HepG2 (cell line): ENCODE results near the gene VPS18. TPM values are rescaled to one million over a fixed set of nuclear protein-coding genes. Genes with fewer than 3 reads are reported as not detected.
A peak's percentile ranks its signal among the peaks of the same experiment; 100 is the strongest.

Source experiments
- ATF5 ChIP-seq: sonication (generic); formaldehyde crosslinking; IDR thresholded peaks from 2 replicates; pipeline ENCODE4 v1.4.0; 2020; ENCODE audit warnings: mild to moderate bottlenecking, low read depth, missing genetic modification reagents
- CCAR2 ChIP-seq: fragments of 200-400 bp; formaldehyde crosslinking; optimal IDR thresholded peaks from 2 replicates; pipeline ENCODE3; 2018; ENCODE audit warnings: low read depth, mild to moderate bottlenecking, low read length, moderate library complexity
- DR1 ChIP-seq: sonication (generic); formaldehyde crosslinking; IDR thresholded peaks from 2 replicates; pipeline ENCODE4 v1.8.0; 2021; ENCODE audit warnings: mild to moderate bottlenecking, missing genetic modification reagents, inconsistent platforms
- HMG20B ChIP-seq: conservative IDR thresholded peaks from 2 replicates; pipeline ENCODE4 v1.6.1; 2016; ENCODE audit warnings: missing genetic modification reagents, missing compliant biosample characterization
- IKZF4 ChIP-seq: sonication (generic); formaldehyde crosslinking; IDR thresholded peaks from 2 replicates; pipeline ENCODE4 v1.5.1; 2020; ENCODE audit warnings: borderline replicate concordance, mild to moderate bottlenecking, low read depth, missing genetic modification reagents; ENCODE audit errors: not compliant biosample characterization
- KMT2B ChIP-seq: IDR thresholded peaks from 2 replicates; pipeline ENCODE4 v1.6.1; 2016; ENCODE audit warnings: missing genetic modification reagents, missing compliant biosample characterization
- LCORL ChIP-seq, 2 experiments: fragments of 450-650 bp in 1 of 2; sonication (generic) in 1 of 2; formaldehyde crosslinking in 1 of 2; IDR thresholded peaks; 2 replicates each; pipeline versions ENCODE4 v1.5.0 to v1.6.1; 2017 to 2020; ENCODE audit warnings: antibody characterized with exemption in 1 of 2, missing genetic modification reagents in 1 of 2
- MEIS1 ChIP-seq: sonication (generic); formaldehyde crosslinking; IDR thresholded peaks from 2 replicates; pipeline ENCODE4 v1.9.0; 2021; ENCODE audit warnings: mild to moderate bottlenecking, missing genetic modification reagents, moderate library complexity, borderline replicate concordance
- MZF1 ChIP-seq: sonication (generic); formaldehyde crosslinking; IDR thresholded peaks from 2 replicates; pipeline ENCODE4 v1.8.1; 2023; ENCODE audit warnings: mild to moderate bottlenecking, missing genetic modification reagents, borderline replicate concordance
- PRPF4 ChIP-seq: fragments of 200-400 bp; formaldehyde crosslinking; IDR thresholded peaks from 2 replicates; pipeline ENCODE4 v1.6.1; 2016; ENCODE audit warnings: low read length, low read depth; ENCODE audit not compliant: poor library complexity, severe bottlenecking
- SMYD3 ChIP-seq: sonication (generic); formaldehyde crosslinking; IDR thresholded peaks from 2 replicates; pipeline ENCODE4 v1.8.1; 2023; ENCODE audit warnings: mild to moderate bottlenecking, missing genetic modification reagents
- SPEN ChIP-seq: sonication (generic); formaldehyde crosslinking; IDR thresholded peaks from 2 replicates; pipeline ENCODE4 v1.5.1; 2020; ENCODE audit warnings: low read depth, mild to moderate bottlenecking, missing genetic modification reagents
- TFAP4 ChIP-seq: sonication (generic); IDR thresholded peaks from 2 replicates; pipeline ENCODE4 v1.6.1; 2016; ENCODE audit warnings: low read depth, borderline replicate concordance
- TFDP1 ChIP-seq: IDR thresholded peaks from 2 replicates; pipeline ENCODE4 v1.6.1; 2016; ENCODE audit warnings: missing compliant biosample characterization, missing genetic modification reagents, borderline replicate concordance
- ZBTB1 ChIP-seq: sonication (generic); formaldehyde crosslinking; IDR thresholded peaks from 2 replicates; pipeline ENCODE4 v1.4.0; 2020; ENCODE audit warnings: missing genetic modification reagents, borderline replicate concordance
- ZBTB14 ChIP-seq: sonication (generic); formaldehyde crosslinking; IDR thresholded peaks from 2 replicates; pipeline ENCODE4 v1.4.0; 2020; ENCODE audit warnings: missing genetic modification reagents
- ZBTB7B ChIP-seq: sonication (generic); formaldehyde crosslinking; IDR thresholded peaks from 2 replicates; pipeline ENCODE4 v1.4.0; 2020; ENCODE audit warnings: missing genetic modification reagents
- ZFP90 ChIP-seq: sonication (generic); formaldehyde crosslinking; IDR thresholded peaks from 2 replicates; pipeline ENCODE4 v1.8.0; 2022; ENCODE audit warnings: missing genetic modification reagents, mild to moderate bottlenecking, inconsistent platforms, borderline replicate concordance
- ZNF18 ChIP-seq: sonication (generic); formaldehyde crosslinking; IDR thresholded peaks from 2 replicates; pipeline ENCODE4 v1.8.0; 2022; ENCODE audit warnings: mild to moderate bottlenecking, missing genetic modification reagents; ENCODE audit not compliant: insufficient replicate concordance
- ZNF350 ChIP-seq: sonication (generic); formaldehyde crosslinking; IDR thresholded peaks from 2 replicates; pipeline ENCODE4 v1.4.0; 2020; ENCODE audit warnings: mild to moderate bottlenecking, low read depth, missing genetic modification reagents, borderline replicate concordance
- ZNF709 ChIP-seq: sonication (generic); formaldehyde crosslinking; IDR thresholded peaks from 2 replicates; pipeline ENCODE4 v1.5.0; 2020; ENCODE audit warnings: mild to moderate bottlenecking, missing genetic modification reagents
- polyA plus RNA-seq, 8 experiments: library from polyadenylated mRNA; depleted of rRNA in 3 of 8; stranded (reverse) in 7 of 8; unstranded in 1 of 8; fragments of >200 nt; fragmentation: Illumina TruSeq in 4 of 8; extraction: Trizol in 4 of 8; gene quantifications; 2 replicates each; pipeline versions ENCODE4 v1.2.1 to v1.2.3, GENCODE V29; 2011 to 2016; ENCODE audit warnings: low read depth in 4 of 8, missing spikeins in 1 of 8, mixed read lengths in 1 of 8; ENCODE audit not compliant: insufficient read depth in 1 of 8
- total RNA-seq, 5 experiments: library from RNA; depleted of rRNA; stranded (reverse); fragments of >200 nt; fragmentation: Illumina TruSeq; extraction: Trizol; gene quantifications; 2 replicates each; pipeline ENCODE4 v1.2.3, GENCODE V29; 2016; ENCODE audit warnings: low read depth in 1 of 5

Gene VPS18
- total and polyA plus RNA-seq, 2 of the 13 experiments (the other 11 are each of a cell fraction or from before 2014, with no cell fraction given) = 5.8 to 17.0 TPM

- TF ChIP-seq TFDP1 (CRISPR knock-in tag) (no peak), ZNF350 (peak; percentile 47; the same call in 1 of the 2 replicates), MEIS1 (CRISPR knock-in tag) (no peak), ATF5 (no peak), IKZF4 (CRISPR knock-in tag) (no peak), TFAP4 (peak; percentile 41; the same call in 1 of the 2 replicates), PRPF4 (no peak), ZBTB7B (no peak), MZF1 (no peak), CCAR2 (no peak), ZFP90 (CRISPR knock-in tag) (peak; percentile 30; the same call in 1 of the 2 replicates), LCORL (IDR thresholded peaks at IDR 0.05) (no peak), LCORL (CRISPR knock-in tag; IDR thresholded peaks at IDR 0.05) (no peak), HMG20B (CRISPR knock-in tag) (no peak), ZBTB14 (no peak), ZBTB1 (CRISPR knock-in tag) (no peak), ZNF18 (CRISPR knock-in tag) (no peak), SMYD3 (CRISPR knock-in tag) (no peak), KMT2B (CRISPR knock-in tag) (no peak), DR1 (CRISPR knock-in tag) (no peak), SPEN (CRISPR knock-in tag) (no peak), ZNF709 (CRISPR knock-in tag) (no peak)
These were observed 36.5 kb upstream of the VPS18 start (continued) for GRCh38 chr15:40857601-40858341.
